GM12864 (cell line): Measurements from ENCODE around the gene ZNF678.

ENCODE experiments used
- DNase-seq: peaks from one replicate; pipeline ENCODE4 v3.0.0-alpha.2; 2011; ENCODE audit warnings: low read depth
- H3K4me3 ChIP-seq: 2 replicates; pipeline ENCODE4 v1.5.1; 2011; ENCODE audit warnings: mild to moderate bottlenecking, low read depth, low read length, control low read depth
- TF ChIP-seq, protein P1 (sequence below): IDR thresholded peaks from 2 replicates; pipeline ENCODE4 v1.5.1; 2011; ENCODE audit warnings: low read depth, mild to moderate bottlenecking, moderate library complexity, low read length, control low read depth, inconsistent platforms; ENCODE audit errors: missing control alignments

ZNF678 gene

DNA sequence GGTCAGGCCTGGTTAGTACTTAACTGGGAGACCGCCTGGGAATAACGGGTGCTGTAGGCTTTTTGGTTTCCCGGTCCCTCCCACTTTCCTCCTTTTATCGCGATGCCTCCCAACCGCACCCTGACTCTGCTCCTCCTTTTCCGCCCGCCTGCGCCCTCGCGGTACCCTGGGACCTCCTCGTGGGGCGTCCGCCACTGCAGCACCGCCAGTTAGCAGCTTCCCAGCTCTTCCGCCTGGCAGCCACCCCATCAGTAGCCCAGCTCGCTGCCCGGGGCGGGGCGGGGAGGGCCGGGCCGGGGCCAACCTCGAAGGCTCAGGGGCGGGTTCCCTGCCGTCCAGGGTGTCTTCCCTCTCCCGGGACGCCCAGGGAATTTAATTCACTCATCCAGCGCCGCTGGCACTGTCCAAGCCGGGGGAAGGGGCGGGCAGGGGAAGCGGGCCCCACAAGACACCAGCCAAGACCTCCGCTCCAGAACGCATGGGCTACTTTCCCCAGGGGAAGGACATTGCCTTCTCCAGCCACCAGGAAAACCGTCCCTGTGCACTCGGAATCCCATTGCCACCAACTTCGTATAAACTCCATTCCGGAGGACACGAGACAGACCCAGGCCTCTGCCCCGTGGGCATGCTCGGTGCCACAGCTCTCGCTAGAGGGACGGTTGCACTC, 2.0 kb upstream of the ZNF678 start:
- TF ChIP-seq, protein P1, sequence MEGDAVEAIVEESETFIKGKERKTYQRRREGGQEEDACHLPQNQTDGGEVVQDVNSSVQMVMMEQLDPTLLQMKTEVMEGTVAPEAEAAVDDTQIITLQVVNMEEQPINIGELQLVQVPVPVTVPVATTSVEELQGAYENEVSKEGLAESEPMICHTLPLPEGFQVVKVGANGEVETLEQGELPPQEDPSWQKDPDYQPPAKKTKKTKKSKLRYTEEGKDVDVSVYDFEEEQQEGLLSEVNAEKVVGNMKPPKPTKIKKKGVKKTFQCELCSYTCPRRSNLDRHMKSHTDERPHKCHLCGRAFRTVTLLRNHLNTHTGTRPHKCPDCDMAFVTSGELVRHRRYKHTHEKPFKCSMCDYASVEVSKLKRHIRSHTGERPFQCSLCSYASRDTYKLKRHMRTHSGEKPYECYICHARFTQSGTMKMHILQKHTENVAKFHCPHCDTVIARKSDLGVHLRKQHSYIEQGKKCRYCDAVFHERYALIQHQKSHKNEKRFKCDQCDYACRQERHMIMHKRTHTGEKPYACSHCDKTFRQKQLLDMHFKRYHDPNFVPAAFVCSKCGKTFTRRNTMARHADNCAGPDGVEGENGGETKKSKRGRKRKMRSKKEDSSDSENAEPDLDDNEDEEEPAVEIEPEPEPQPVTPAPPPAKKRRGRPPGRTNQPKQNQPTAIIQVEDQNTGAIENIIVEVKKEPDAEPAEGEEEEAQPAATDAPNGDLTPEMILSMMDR, result no peak
- no peak overlapping the region for H3K4me3 ChIP-seq
- no peak for DNase-seq

DNA sequence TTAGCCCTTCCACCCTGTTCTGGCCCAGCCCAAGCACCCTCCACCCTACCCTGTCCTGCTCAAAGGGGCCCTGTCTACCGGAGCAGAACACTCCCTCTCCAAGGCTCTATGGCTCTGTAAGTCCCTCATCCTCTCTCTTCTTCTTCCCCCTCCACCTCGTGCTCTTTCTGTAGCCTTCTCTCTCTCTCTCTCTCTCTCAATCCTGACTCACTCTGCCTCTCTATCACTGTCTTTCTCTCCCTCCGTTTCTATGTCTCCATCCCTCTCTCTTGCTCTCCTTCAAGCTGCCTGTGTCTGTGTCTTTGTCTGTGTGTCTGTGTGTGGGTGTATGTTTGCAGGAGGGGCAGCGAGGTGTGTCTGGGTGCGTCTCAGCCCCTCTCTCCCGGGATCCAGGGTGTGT, 1.3 kb upstream of the ZNF678 start:
- DNase-seq, result no peak
- TF ChIP-seq, protein P1, result no peak
- H3K4me3 ChIP-seq, result no peak overlapping the region

DNA sequence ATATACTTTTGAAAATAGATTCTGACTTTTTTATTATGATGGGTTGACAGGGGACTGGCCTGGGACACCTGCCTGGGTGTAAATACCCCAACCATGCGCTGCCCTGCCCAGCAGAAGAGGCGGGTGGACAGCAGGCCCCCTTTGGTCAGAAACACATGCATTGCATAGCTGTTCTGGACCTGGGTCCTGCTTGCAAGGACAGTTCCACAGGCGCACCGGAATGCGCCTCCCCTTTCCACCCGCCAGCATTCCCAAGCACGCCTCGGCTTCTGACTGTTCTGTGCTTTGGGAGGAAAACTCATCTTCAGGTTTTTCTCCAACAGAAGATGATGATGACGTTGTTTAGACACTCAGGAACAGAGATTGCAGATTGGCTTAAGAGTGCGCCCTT, 428 bp upstream of the ZNF678 start:
- TF ChIP-seq, protein P1, result no peak

DNA sequence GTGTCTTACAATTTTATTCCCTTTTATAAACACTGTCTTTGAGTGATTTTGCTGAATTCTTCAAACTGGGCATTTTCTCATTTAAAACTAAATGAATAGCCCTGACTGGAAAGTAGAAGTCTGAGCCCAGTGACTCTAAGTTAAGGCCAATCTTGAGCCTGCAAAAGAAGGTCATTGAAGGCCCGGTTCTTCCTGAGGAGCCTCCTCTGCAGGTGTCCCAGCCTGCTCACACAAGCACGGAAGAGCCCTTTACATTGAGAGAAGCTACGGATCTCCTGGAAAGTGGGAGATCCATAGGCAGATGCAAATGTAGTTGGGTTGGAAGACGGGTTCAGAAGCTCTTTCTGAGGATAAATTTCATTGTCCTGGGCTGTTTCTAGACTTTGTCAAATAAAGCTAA, 3.9 kb downstream of the ZNF678 start:
- TF ChIP-seq, protein P1, result no peak
- H3K4me3 ChIP-seq, result no peak overlapping the region
- DNase-seq, result no peak

More for the DNA sequence above, 428 bp upstream of the ZNF678 start:
- H3K4me3 ChIP-seq, result peak overlapping the region; percentile 66; the same call in 1 of the 2 replicates
- no peak for DNase-seq

DNA sequence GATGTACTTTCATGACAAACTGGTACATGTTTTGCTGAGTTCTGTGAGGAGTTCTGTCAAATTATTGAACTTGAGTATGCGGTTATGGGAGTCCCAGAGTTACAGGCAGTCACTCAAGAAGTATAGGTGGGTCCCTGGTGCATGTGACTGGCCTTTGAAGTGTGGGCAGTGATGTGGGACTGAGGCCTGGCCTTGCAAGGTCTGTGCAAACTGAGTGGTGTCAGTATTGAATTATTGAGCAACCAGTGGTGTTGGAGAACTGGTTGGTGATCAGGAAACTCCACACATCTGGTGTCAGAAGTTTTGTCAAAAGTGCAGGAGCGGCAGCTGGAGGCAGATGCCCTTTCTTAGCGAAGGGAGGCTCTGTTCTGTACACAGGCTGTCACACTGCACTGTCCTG, 5.2 kb downstream of the ZNF678 start:
- TF ChIP-seq, protein P1, result no peak
- H3K4me3 ChIP-seq, result no peak overlapping the region
- DNase-seq, result no peak

DNA sequence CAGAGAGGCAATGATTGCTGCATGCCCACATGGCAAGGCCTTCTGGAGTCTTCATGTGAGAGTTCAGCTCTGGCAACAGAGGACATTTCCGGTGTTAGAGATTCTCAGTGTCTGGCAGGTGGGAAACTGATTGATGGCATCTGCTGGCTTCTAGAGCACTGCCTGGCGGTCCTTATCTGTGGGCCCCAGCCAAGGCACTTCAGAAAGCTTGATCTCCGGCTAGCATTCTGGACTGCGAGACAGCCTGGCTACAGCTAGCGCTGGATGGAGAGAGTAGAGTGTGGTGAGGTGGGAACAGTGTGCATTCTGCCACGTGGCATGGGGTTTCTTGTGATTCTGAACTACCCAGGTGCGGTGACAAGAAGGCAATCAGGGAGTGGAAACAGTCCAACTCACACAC, 9.4 kb downstream of the ZNF678 start:
- TF ChIP-seq, protein P1, result no peak
- no peak overlapping the region for H3K4me3 ChIP-seq
- DNase-seq, result no peak

DNA sequence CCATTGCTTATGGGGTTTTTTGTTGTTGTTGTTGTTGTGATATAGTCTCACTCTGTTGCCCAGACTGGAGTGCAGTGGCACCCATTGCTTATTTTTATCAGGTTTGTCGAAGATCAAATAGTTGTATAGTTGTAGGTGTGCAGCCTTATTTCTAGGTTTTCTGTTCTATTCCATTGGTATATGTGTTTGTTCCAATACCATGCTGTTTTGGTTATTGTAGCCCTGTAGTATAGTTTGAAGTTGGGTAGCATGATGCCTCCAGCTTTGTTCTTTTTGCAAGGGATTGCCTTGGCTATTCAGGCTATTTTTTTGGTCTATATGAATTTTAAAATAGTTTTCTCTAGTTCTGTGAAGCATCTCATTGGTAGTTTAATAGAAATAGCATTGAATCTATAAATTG, 11.6 kb downstream of the ZNF678 start:
- H3K4me3 ChIP-seq, result no peak overlapping the region
- TF ChIP-seq, protein P1, result no peak
- DNase-seq, result no peak
